Measurements from ENCODE around the gene DENND4A.

GRCh38 chr15:65789759-65790425, 2.2 kb downstream of the DENND4A start:
- TF ChIP-seq EZH2 (IDR thresholded peaks at IDR 0.05; ENCODE audit: insufficient read depth, poor library complexity, severe bottlenecking): no peak
- TF ChIP-seq EZH2phosphoT487 (IDR thresholded peaks at IDR 0.05; ENCODE audit: insufficient read depth, low read depth): no peak

All from GM23248 (cell line).